NT2/D1 (cell line): Measurements from ENCODE around the gene OMG.

Experiments used
- DNase-seq: peaks from one replicate; pipeline ENCODE4 v3.0.0-alpha.2; 2011; ENCODE audit warnings: low read depth, low spot score
- H3K27me3 ChIP-seq: 2 replicates; pipeline ENCODE4 v1.6.0; 2011; ENCODE audit warnings: mild to moderate bottlenecking; ENCODE audit not compliant: insufficient read length, insufficient read depth
- H3K36me3 ChIP-seq: 2 replicates; pipeline ENCODE4 v1.6.1; 2011; ENCODE audit warnings: mild to moderate bottlenecking, low read length, mixed read lengths; ENCODE audit not compliant: insufficient read depth, insufficient read length
- H3K4me1 ChIP-seq: 2 replicates; pipeline ENCODE4 v1.5.1; 2011; ENCODE audit not compliant: insufficient read depth, insufficient read length
- H3K4me3 ChIP-seq: 2 replicates; pipeline ENCODE4 v1.5.1; 2011; ENCODE audit warnings: low read depth; ENCODE audit not compliant: insufficient read length
- H3K9ac ChIP-seq: 2 replicates; pipeline ENCODE4 v1.6.0; 2011; ENCODE audit warnings: low read depth; ENCODE audit not compliant: insufficient read length
- H3K9me3 ChIP-seq: 2 replicates; pipeline ENCODE4 v1.5.1; 2011; ENCODE audit warnings: mild to moderate bottlenecking, low read length; ENCODE audit not compliant: insufficient read depth
- SUZ12 ChIP-seq: IDR thresholded peaks from 2 replicates; pipeline ENCODE4 v1.6.1; 2011; ENCODE audit not compliant: insufficient read length, insufficient read depth; ENCODE audit errors: extremely low read depth
- YY1 ChIP-seq: IDR thresholded peaks from 2 replicates; pipeline ENCODE4 v1.6.1; 2011; ENCODE audit not compliant: insufficient read length, insufficient read depth
- ZNF274 ChIP-seq: IDR thresholded peaks from 2 replicates; pipeline ENCODE4 v1.6.1; 2011; ENCODE audit warnings: mild to moderate bottlenecking, low read depth, low read length

The OMG gene

GRCh38 chr17:31261601-31262000, 35.4 kb downstream of the OMG start:
- no peak for DNase-seq
- TF ChIP-seq YY1 (no peak), SUZ12 (no peak), ZNF274 (no peak)
- Histone ChIP-seq H3K4me1 (no peaks in the 10 kb centered on the region), H3K36me3 (peaks cover 14% of the 10 kb centered on the region), H3K9me3 (no peaks in the 10 kb centered on the region), H3K27me3 (no peaks in the 10 kb centered on the region), H3K9ac (no peak overlapping the region), H3K4me3 (no peak overlapping the region)

- no peak for DNase-seq
- Histone ChIP-seq H3K9me3 (no peaks in the 10 kb centered on the region), H3K4me1 (no peaks in the 10 kb centered on the region), H3K36me3 (peaks cover 4% of the 10 kb centered on the region), H3K27me3 (no peaks in the 10 kb centered on the region), H3K4me3 (no peak overlapping the region), H3K9ac (no peak overlapping the region)
- TF ChIP-seq ZNF274, result no peak
Measured at GRCh38 chr17:31260151-31260550, 36.9 kb downstream of the OMG start.

DNA sequence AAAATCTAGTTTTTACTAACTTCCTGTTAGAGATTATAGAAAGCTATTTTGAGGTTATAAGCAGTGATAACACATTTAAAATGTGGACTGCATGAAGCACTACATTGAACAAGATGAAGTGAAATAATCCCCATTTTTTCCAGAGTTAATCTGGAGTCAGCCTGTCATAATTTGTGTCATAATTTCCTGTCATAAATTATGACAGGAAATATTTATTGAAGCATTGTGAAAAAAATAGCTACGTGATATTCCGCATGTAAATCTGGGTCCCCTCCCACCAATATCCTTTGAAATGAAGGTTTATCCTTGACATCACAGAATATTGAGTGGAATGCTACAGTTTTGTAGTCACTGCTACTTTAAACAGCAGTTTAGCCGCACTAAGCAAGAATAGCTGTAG, 40.1 kb downstream of the OMG start:
- H3K4me1 ChIP-seq, result no peaks in the 10 kb centered on the region
- no peaks in the 10 kb centered on the region for H3K27me3 ChIP-seq
- no peak for DNase-seq
- no peak for TF ChIP-seq YY1
- no peak for TF ChIP-seq ZNF274
- TF ChIP-seq SUZ12, result no peak
- H3K36me3 ChIP-seq, result peaks cover 5% of the 10 kb centered on the region
- no peaks in the 10 kb centered on the region for H3K9me3 ChIP-seq
- H3K4me3 ChIP-seq, result no peak overlapping the region
- H3K9ac ChIP-seq, result no peak overlapping the region

- H3K9ac ChIP-seq, result no peak overlapping the region
- H3K27me3 ChIP-seq, result no peaks in the 10 kb centered on the region
- TF ChIP-seq ZNF274, result no peak
- no peak for TF ChIP-seq YY1
- no peak for TF ChIP-seq SUZ12
- H3K4me3 ChIP-seq, result no peak overlapping the region
- no peak for DNase-seq
- peaks cover 5% of the 10 kb centered on the region for H3K36me3 ChIP-seq
- no peaks in the 10 kb centered on the region for H3K4me1 ChIP-seq
- H3K9me3 ChIP-seq, result no peaks in the 10 kb centered on the region
Measured at GRCh38 chr17:31254654-31255053, 42.4 kb downstream of the OMG start.

- no peaks in the 10 kb centered on the region for H3K4me1 ChIP-seq
Measured at GRCh38 chr17:31252741-31253140, 44.3 kb downstream of the OMG start.

GRCh38 chr17:31251970-31252328, 45.1 kb downstream of the OMG start:
- Histone ChIP-seq H3K36me3 (peaks cover 6% of the 10 kb centered on the region), H3K4me1 (no peaks in the 10 kb centered on the region), H3K27me3 (no peaks in the 10 kb centered on the region), H3K9me3 (no peaks in the 10 kb centered on the region), H3K9ac (no peak overlapping the region), H3K4me3 (no peak overlapping the region)
- DNase-seq, result no peak
- TF ChIP-seq YY1 (no peak), ZNF274 (no peak), SUZ12 (no peak)

More at GRCh38 chr17:31252741-31253140, 44.3 kb downstream of the OMG start:
- Histone ChIP-seq H3K36me3 (peaks cover 6% of the 10 kb centered on the region), H3K9ac (no peak overlapping the region), H3K27me3 (no peaks in the 10 kb centered on the region), H3K9me3 (no peaks in the 10 kb centered on the region), H3K4me3 (no peak overlapping the region)
- no peak for TF ChIP-seq SUZ12
- TF ChIP-seq ZNF274, result no peak
- TF ChIP-seq YY1, result no peak
- no peak for DNase-seq

DNA sequence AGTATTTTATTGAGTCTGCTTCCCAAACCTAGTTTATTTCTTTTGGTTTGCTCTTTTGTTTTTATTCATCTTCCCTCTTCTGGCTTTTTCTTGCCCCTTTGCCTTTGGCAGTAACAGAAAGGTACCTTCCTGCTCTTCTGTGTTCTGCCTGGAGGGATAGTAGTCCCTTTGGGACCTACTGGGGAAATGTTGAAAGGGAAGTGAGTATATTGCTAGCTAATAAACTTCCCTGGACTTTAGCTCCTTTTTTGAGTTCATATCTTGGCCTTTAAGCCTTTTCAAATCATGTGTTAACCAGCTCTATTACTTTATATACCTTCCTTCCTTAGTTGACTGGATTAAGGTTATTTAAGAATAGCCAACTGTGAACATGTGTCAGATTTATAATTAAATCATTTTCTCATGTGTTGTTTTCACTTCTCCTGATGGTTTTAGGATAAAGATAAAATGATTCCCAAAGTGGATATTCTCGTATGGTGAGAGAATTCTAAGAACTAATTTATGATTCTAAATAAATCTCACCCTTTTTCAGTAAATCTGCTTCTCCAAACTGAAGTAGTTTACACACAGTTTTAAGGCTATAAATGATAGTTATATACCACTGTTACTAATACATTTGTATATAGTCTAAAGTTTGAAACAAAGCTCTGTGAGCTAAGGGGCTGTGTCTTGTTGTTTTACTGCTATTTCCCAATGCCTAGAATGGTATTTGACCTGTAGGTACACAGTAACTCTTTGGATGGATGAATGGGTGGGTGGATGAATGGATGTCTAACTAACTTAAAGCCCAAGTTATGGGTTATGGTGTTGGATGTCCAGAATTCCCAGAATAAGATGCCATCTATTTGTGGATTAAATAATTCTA, 45.7 kb downstream of the OMG start:
- Histone ChIP-seq H3K9me3 (no peaks in the 10 kb centered on the region), H3K36me3 (peaks cover 6% of the 10 kb centered on the region), H3K9ac (no peak overlapping the region), H3K4me1 (no peaks in the 10 kb centered on the region), H3K27me3 (no peaks in the 10 kb centered on the region), H3K4me3 (no peak overlapping the region)
- no peak for DNase-seq
- TF ChIP-seq YY1 (no peak), ZNF274 (no peak)

- Histone ChIP-seq H3K9ac (no peak overlapping the region), H3K9me3 (no peaks in the 10 kb centered on the region), H3K27me3 (no peaks in the 10 kb centered on the region), H3K4me1 (peaks cover under 1% of the 10 kb centered on the region), H3K4me3 (no peak overlapping the region), H3K36me3 (peaks cover 8% of the 10 kb centered on the region)
- no peak for TF ChIP-seq SUZ12
- DNase-seq, result no peak
Measured at GRCh38 chr17:31250229-31250628, 46.8 kb downstream of the OMG start.
